OCI-LY7 (cell line): ENCODE results near the gene DPEP1. TPM values are rescaled to one million over a fixed set of nuclear protein-coding genes. Genes with fewer than 3 reads are reported as not detected.

Experiments used
- BruUV-seq: library from RNA; stranded (reverse); fragments of 400-500 nt; replicated peaks from 2 replicates; lab custom pipeline; 2021; lab: Mats Ljungman, UMichigan
- CTCF ChIA-PET: fragments of 300-600 bp; sonication (Branson Sonifier 250); formaldehyde crosslinking; loops from one replicate; lab custom pipeline; 2022; ENCODE audit warnings: antibody characterized with exemption; ENCODE audit not compliant: unreplicated experiment; lab: Charles Lee
- POLR2A ChIA-PET: fragments of 300-600 bp; sonication (Branson Sonifier 250); formaldehyde crosslinking; loops from one replicate; lab custom pipeline; 2022; ENCODE audit warnings: antibody characterized with exemption; lab: Charles Lee
- DNase-seq: peaks from one replicate; pipeline ENCODE4 v3.0.0-alpha.2; 2015; ENCODE audit warnings: low spot score
- H2AFZ ChIP-seq: fragments of 200-600 bp; sonication (generic), shearing (Covaris generic); 2 replicates; pipeline ENCODE4 v1.6.1; 2014; ENCODE audit warnings: mild to moderate bottlenecking, antibody characterized with exemption, low read length, moderate library complexity
- H3K27ac ChIP-seq: fragments of 200-600 bp; sonication (generic); 2 replicates; pipeline ENCODE4 v1.5.1; 2014; ENCODE audit warnings: mixed run types, low read depth, mild to moderate bottlenecking, moderate library complexity, low read length, inconsistent platforms; ENCODE audit not compliant: poor library complexity, severe bottlenecking
- H3K36me3 ChIP-seq: fragments of 200-600 bp; sonication (generic); 2 replicates; pipeline ENCODE4 v1.6.1; 2014; ENCODE audit warnings: mild to moderate bottlenecking, antibody characterized with exemption, low read length, moderate library complexity, mixed read lengths; ENCODE audit not compliant: insufficient read depth
- H3K4me1 ChIP-seq: fragments of 200-600 bp; sonication (generic); 2 replicates; pipeline ENCODE4 v1.5.1; 2014; ENCODE audit warnings: mild to moderate bottlenecking, low read length; ENCODE audit not compliant: insufficient read depth, poor library complexity, severe bottlenecking
- H3K4me2 ChIP-seq: fragments of 200-600 bp; sonication (generic); 2 replicates; pipeline ENCODE4 v1.6.1; 2014; ENCODE audit warnings: mild to moderate bottlenecking, low read length
- H3K4me3 ChIP-seq: fragments of 200-600 bp; sonication (generic); 2 replicates; pipeline ENCODE4 v1.5.1; 2014; ENCODE audit warnings: mild to moderate bottlenecking, low read depth, low read length; ENCODE audit not compliant: poor library complexity, severe bottlenecking
- H3K79me2 ChIP-seq: fragments of 200-600 bp; sonication (generic); 2 replicates; pipeline ENCODE4 v1.6.1; 2016; ENCODE audit warnings: low read depth, mild to moderate bottlenecking, low read length, moderate library complexity, mixed read lengths; ENCODE audit not compliant: insufficient read depth
- H3K9me2 ChIP-seq: fragments of 200-600 bp; sonication (generic); 2 replicates; pipeline ENCODE4 v1.6.1; 2016; ENCODE audit warnings: mild to moderate bottlenecking, low read length, mixed read lengths; ENCODE audit not compliant: insufficient read depth
- H3K9me3 ChIP-seq: fragments of 200-600 bp; sonication (generic); 2 replicates; pipeline ENCODE4 v1.6.1; 2014; ENCODE audit warnings: mild to moderate bottlenecking, mixed run types, low read length, mixed read lengths
- H4K20me1 ChIP-seq: fragments of 200-600 bp; sonication (generic); 2 replicates; pipeline ENCODE4 v1.6.1; 2014; ENCODE audit warnings: mild to moderate bottlenecking, antibody characterized with exemption, low read length, moderate library complexity, mixed read lengths; ENCODE audit not compliant: insufficient read depth
- EZH2phosphoT487 ChIP-seq: fragments of 200-600 bp; sonication (generic); IDR thresholded peaks from 2 replicates; pipeline ENCODE4 v1.6.1; 2018; ENCODE audit warnings: low read depth, borderline replicate concordance, mild to moderate bottlenecking, mixed run types, antibody characterized with exemption, low read length, moderate library complexity, mixed read lengths
- intact Hi-C: fragments of 100-400 bp; cut with micrococcal nuclease; formaldehyde crosslinking; loops from one replicate; pipeline ENCODE4 v1.10.0; 2022; ENCODE audit not compliant: unreplicated experiment
- total RNA-seq, 2 experiments: library from RNA; depleted of rRNA in 1 of 2; stranded (reverse); fragments of >200 nt in 1 of 2; shearing (Covaris generic) in 1 of 2; gene quantifications; 2 replicates each; pipeline ENCODE4 v1.2.3, GENCODE V29; 2014 to 2022
- TF ChIP-seq, protein P1 (sequence below): fragments of 200-600 bp; sonication (generic); conservative IDR thresholded peaks from 2 replicates; pipeline ENCODE4 v1.5.1; 2014; ENCODE audit warnings: mild to moderate bottlenecking, antibody characterized with exemption, low read length, moderate library complexity, mixed read lengths

The DPEP1 gene
- total RNA-seq, 2 experiments from 2014 or later: not detected

DNA sequence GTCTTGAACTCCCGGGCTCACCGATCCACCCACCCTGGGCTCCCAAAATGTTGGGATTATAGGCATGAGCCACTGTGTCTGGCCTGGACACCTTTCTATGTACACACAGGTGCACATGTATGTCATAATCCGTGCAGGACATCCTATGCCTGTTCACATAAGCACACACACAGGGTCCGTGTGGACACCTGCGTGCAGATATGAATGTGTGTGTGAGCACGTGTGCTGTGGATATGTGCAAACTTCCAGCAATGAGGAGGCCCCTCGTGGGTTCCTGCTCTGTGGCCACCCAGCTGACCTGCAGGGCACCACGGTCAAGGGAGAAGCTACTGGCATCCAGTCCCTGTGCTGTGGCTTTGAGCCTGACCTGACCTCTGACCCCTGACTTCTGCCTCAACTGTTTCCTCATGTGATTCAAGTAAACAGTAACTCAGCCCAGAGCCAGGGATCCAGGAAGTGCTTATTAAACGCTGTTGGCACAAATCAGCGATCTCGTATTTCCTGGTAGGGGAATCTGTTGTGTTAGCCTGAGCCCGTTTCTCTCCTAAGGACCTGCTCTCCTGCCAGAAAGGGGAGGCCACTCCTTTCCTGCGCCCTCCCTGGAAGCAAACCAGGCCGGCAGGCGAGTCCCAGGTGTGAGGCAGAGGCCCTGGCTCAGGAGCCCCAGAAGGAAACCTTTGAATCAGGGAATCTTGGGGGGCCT lies 31.4 kb upstream of the DPEP1 start:
- POLR2A ChIA-PET: no interaction called here
- Histone ChIP-seq H3K36me3 (no peaks in the 10 kb centered on the region), H3K27ac (no peak overlapping the region), H3K4me2 (no peak overlapping the region), H3K79me2 (no peaks in the 10 kb centered on the region), H2AFZ (no peak overlapping the region), H4K20me1 (no peaks in the 10 kb centered on the region), H3K4me1 (no peaks in the 10 kb centered on the region), H3K4me3 (no peak overlapping the region), H3K9me2 (no peaks in the 10 kb centered on the region), H3K9me3 (no peaks in the 10 kb centered on the region)
- no TSS peak for BruUV-seq
- intact Hi-C loops: no loop called here
- no peak for TF ChIP-seq EZH2phosphoT487
- TF ChIP-seq, protein P1, sequence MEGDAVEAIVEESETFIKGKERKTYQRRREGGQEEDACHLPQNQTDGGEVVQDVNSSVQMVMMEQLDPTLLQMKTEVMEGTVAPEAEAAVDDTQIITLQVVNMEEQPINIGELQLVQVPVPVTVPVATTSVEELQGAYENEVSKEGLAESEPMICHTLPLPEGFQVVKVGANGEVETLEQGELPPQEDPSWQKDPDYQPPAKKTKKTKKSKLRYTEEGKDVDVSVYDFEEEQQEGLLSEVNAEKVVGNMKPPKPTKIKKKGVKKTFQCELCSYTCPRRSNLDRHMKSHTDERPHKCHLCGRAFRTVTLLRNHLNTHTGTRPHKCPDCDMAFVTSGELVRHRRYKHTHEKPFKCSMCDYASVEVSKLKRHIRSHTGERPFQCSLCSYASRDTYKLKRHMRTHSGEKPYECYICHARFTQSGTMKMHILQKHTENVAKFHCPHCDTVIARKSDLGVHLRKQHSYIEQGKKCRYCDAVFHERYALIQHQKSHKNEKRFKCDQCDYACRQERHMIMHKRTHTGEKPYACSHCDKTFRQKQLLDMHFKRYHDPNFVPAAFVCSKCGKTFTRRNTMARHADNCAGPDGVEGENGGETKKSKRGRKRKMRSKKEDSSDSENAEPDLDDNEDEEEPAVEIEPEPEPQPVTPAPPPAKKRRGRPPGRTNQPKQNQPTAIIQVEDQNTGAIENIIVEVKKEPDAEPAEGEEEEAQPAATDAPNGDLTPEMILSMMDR: no peak
- CTCF ChIA-PET: no interaction called here
- no peak for DNase-seq

DNA sequence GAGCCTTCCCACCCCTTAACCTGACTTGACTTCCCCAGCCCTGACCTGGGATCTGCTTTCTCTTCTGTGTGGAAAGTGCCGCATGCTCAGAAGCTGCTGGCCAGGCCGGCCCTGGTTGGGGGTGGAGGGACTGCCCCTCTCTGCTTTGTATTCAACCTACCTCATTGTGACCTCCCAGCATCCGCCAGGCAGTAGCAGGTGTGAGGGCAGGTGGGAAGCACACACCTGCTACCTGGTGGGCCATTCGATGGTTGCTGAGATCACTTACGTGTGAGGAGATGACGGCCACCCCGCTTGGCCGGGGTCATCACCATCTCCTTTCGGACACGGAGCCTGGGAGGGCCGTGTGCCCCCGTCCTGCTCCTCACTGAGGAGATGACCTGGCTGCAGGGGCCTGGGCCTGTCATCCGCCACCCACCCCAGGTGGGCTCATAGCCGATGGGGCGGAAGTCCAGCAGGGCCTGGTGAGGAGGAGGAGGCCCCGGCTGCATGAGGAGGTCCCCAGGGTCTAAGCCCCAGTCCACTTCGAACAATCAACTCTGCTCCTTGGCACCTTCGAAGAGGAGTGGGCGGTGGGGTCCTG lies 30.7 kb upstream of the DPEP1 start:
- no peak overlapping the region for H3K4me2 ChIP-seq
- TF ChIP-seq, protein P1: no peak
- no peak for TF ChIP-seq EZH2phosphoT487

DNA sequence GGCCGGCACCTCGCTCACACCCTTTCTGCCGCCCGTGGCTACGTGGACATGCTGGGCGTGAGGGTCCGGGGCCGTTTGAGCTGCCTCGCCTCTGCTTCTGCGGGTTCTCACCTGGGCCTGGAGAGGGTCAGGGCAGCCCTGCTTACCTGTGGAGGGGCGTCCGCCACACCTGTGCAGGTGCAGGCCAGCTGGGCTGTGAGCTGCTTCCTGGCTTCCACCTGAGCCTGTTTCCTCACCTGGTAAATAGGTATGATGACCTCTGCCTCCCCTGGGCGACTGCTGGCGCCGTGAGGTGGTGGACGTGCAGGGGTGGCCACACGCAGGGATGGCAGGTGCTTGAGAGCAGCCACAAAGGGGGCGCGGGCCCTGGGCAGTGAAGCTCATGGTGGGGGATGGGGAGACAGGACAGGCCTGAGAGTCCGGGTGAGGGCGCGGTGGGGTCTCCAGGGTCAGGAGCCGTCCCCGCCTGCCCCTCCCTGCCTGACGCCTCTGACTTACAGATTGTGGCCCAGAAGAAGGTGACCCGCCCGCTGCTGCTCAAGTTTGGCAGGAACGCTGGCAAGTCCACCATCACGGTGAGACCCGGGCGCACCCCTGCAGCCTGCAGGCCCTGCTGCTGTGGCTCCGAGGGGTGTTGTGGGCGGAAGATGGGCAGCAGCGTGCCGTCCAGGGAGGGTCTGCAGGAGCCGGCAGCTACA lies 30.1 kb upstream of the DPEP1 start:
- POLR2A ChIA-PET: no interaction called here
- H3K4me2 ChIP-seq: no peak overlapping the region

More for the DNA sequence above, 30.7 kb upstream of the DPEP1 start:
- Histone ChIP-seq H4K20me1 (no peaks in the 10 kb centered on the region), H3K79me2 (no peaks in the 10 kb centered on the region), H3K27ac (no peak overlapping the region), H3K36me3 (no peaks in the 10 kb centered on the region), H3K4me1 (no peaks in the 10 kb centered on the region), H3K4me3 (no peak overlapping the region), H3K9me2 (no peaks in the 10 kb centered on the region), H3K9me3 (0 out of 2 replicates have a peak, but pooled peaks cover 3% of the 10 kb centered on the region), H2AFZ (no peak overlapping the region)
- DNase-seq: no peak
- intact Hi-C loops: no loop called here
- CTCF ChIA-PET: no interaction called here
- no TSS peak for BruUV-seq
- POLR2A ChIA-PET: no interaction called here

More for the DNA sequence above, 30.1 kb upstream of the DPEP1 start:
- Histone ChIP-seq H3K36me3 (no peaks in the 10 kb centered on the region), H3K27ac (no peak overlapping the region), H4K20me1 (no peaks in the 10 kb centered on the region), H3K4me1 (no peaks in the 10 kb centered on the region), H3K4me3 (no peak overlapping the region), H2AFZ (no peak overlapping the region), H3K9me2 (no peaks in the 10 kb centered on the region), H3K79me2 (no peaks in the 10 kb centered on the region), H3K9me3 (0 out of 2 replicates have a peak, but pooled peaks cover 3% of the 10 kb centered on the region)
- no peak for DNase-seq
- intact Hi-C loops: no loop called here
- CTCF ChIA-PET: no interaction called here
- BruUV-seq: no TSS peak
- TF ChIP-seq EZH2phosphoT487: no peak
- TF ChIP-seq, protein P1: no peak
